GM12801 (cell line): ENCODE measurements around the gene PEX5L.

Experiments used
- CTCF ChIP-seq: IDR thresholded peaks from one replicate; pipeline ENCODE4 v1.5.1; 2011; ENCODE audit warnings: control low read depth; ENCODE audit not compliant: insufficient read length; ENCODE audit errors: extremely low read depth

Gene PEX5L

GRCh38 chr3:179745079-179745478 is 291.7 kb downstream of the PEX5L start:
- TF ChIP-seq CTCF, result no peak
